Small intestine (tissue), 7 donors: ENCODE measurements around the gene UNC45A. TPM values are rescaled to one million over a fixed set of nuclear protein-coding genes. Genes with fewer than 3 reads are reported as not detected.
A peak's percentile ranks its signal among the peaks of the same experiment; 100 is the strongest.

Experiments used
- DNase-seq, 2 donors: peaks; one replicate each; pipeline versions ENCODE4 v3.0.0 to v3.0.0-alpha.2; 2013
- FAIRE-seq: peaks from 2 replicates; lab custom pipeline; 2012; peaks lifted over from hg19 to GRCh38; lab: Jason Lieb, UNC
- H3K27ac ChIP-seq, 3 donors: one replicate each; pipeline ENCODE4 v1.5.1; 2013; ENCODE audit warnings: low read length in 2 of 3, mild to moderate bottlenecking in 2 of 3, control low read depth in 1 of 3, inconsistent platforms in 1 of 3, low read depth in 1 of 3, moderate library complexity in 1 of 3
- H3K27me3 ChIP-seq, 3 donors: one replicate each; pipeline ENCODE4 v1.6.1; 2013; ENCODE audit warnings: low read length in 3 of 3, inconsistent platforms in 1 of 3; ENCODE audit not compliant: control insufficient read depth in 3 of 3, insufficient read depth in 3 of 3
- H3K36me3 ChIP-seq, 3 donors: one replicate each; pipeline ENCODE4 v1.6.1; 2013; ENCODE audit warnings: low read length in 3 of 3, inconsistent platforms in 1 of 3, low read depth in 1 of 3, mild to moderate bottlenecking in 1 of 3, moderate library complexity in 1 of 3; ENCODE audit not compliant: control insufficient read depth in 3 of 3, insufficient read depth in 2 of 3
- H3K4me1 ChIP-seq, 3 donors: one replicate each; pipeline ENCODE4 v1.6.1; 2013; ENCODE audit warnings: low read length in 2 of 3, inconsistent platforms in 1 of 3, low read depth in 1 of 3, mild to moderate bottlenecking in 1 of 3, moderate library complexity in 1 of 3; ENCODE audit not compliant: control insufficient read depth in 3 of 3, insufficient read depth in 2 of 3
- H3K4me3 ChIP-seq, 3 donors: one replicate each; pipeline ENCODE4 v1.5.1; 2013; ENCODE audit warnings: low read length in 3 of 3, control low read depth in 1 of 3, inconsistent platforms in 1 of 3, low read depth in 1 of 3, mild to moderate bottlenecking in 1 of 3, moderate library complexity in 1 of 3
- H3K9me3 ChIP-seq, 2 donors: one replicate each; pipeline ENCODE4 v1.6.1; 2013; ENCODE audit warnings: low read depth in 1 of 2, low read length in 1 of 2; ENCODE audit not compliant: control insufficient read depth in 2 of 2, insufficient read depth in 1 of 2
- WGBS, 3 donors: extraction: QIAGEN DNeasy Blood & Tissue Kit; methylation state at CpG; one replicate each; pipeline ENCODE4 v1.1.7; 2013; 5-methylcytosine and 5-hydroxymethylcytosine counted together
- polyA plus RNA-seq, 4 donors: library from polyadenylated mRNA; stranded (reverse) in 3 of 4; unstranded in 1 of 4; fragments of 200-250 nt in 3 of 4; fragments of 120-200 nt in 1 of 4; gene quantifications; one replicate each; pipeline versions ENCODE4 v1.2.1 to v1.2.3, GENCODE V29; 2013
- donor health status: healthy with polysubstance abuse.
- donor health status: control.
- donor health status: control.
- donor health status: Bipolar disorder and iron deficiency.
- donor health status: healthy.

The UNC45A gene
- polyA plus RNA-seq, 4 donors = 37.7 to 65.1 (median 48.8) TPM

- no peaks in the 10 kb centered on the region for H3K9me3 ChIP-seq
- H3K27me3 ChIP-seq = no peaks in the 10 kb centered on the region
- WGBS, 3 donors = 57 to 81% (median 71%) methylated on average over 11 of the region's 11 CpGs
- H3K4me1 ChIP-seq = peaks cover 0 to 9% (median 5%) of the 10 kb centered on the region in 3 donors
- no peak overlapping the region for H3K4me3 ChIP-seq
- H3K36me3 ChIP-seq = peaks cover 0 to 5% (median 4%) of the 10 kb centered on the region in 3 donors
- FAIRE-seq = no peak
- DNase-seq = no peak
- H3K27ac ChIP-seq = no peak overlapping the region
Observed at GRCh38 chr15:90986790-90987507, 51.9 kb downstream of the UNC45A start.

DNA sequence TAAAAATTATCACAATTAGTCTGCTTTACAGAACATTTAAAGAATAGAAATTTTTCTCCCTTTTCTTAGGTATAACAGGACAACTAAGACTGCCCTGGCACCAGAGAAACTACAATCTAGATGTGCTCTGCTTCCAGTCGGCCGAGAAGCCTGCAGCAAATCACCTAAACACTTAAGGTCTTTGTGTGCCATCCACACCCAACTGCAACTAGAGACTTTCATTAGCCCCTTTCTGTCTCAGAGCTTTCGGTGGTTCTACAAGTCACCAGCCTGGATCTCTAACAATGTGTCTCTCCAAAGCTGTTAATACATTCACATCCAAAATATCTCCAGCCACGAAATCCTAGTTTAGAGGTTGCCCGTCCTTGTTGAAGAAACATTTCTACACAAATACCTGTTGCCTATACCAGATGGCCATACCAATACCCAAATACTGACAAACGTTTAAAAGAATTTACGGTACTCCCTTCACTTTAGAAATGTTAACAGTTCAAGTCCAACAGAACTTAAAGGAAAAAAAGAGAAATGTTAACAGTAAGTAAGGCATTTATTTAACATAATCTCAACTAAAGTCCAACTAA lies 52.6 kb downstream of the UNC45A start:
- no peak overlapping the region for H3K27ac ChIP-seq
- 62 to 68% (median 67%) methylated on average over 7 of the region's 7 CpGs for WGBS, 3 donors
- no peaks in the 10 kb centered on the region for H3K9me3 ChIP-seq
- FAIRE-seq (no peak), DNase-seq (peak in 1 of 2 donors; percentile 21)
- no peak overlapping the region for H3K4me3 ChIP-seq
- peaks cover 0 to 5% (median 4%) of the 10 kb centered on the region in 3 donors for H3K36me3 ChIP-seq
- H3K27me3 ChIP-seq = no peaks in the 10 kb centered on the region
- peaks cover 0 to 9% (median 5%) of the 10 kb centered on the region in 3 donors for H3K4me1 ChIP-seq

DNA sequence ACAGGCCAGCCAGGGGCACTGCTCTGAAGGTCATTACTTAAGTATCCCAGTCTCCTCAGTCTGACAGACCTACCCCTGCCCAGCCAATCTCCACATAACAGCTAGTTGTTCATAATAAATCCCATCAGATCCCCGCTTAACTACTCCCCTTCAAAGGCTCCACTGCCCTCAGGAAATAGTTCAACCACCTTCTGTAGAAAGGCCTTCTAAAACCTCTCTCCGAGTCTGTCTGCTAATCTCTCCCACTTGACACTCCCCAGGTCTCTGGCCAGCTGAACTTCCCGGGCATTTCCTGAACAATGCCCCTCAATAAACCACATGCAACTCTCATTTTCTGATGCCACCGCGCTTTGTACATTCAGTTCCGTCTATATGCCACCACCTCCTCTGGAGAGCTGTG lies 53.2 kb downstream of the UNC45A start:
- no peak overlapping the region for H3K4me3 ChIP-seq
- H3K36me3 ChIP-seq = peaks cover 0 to 5% (median 4%) of the 10 kb centered on the region in 3 donors
- DNase-seq (peak; percentile 32 to 41), FAIRE-seq (no peak)
- H3K9me3 ChIP-seq = no peaks in the 10 kb centered on the region
- 36 to 49% (median 47%) methylated on average over 6 of the region's 6 CpGs for WGBS, 3 donors
- H3K27ac ChIP-seq = peak overlapping the region in 2 of 3 donors; percentile 3 to 43
- peaks cover 0 to 9% (median 5%) of the 10 kb centered on the region in 3 donors for H3K4me1 ChIP-seq
- no peaks in the 10 kb centered on the region for H3K27me3 ChIP-seq

GRCh38 chr15:90989040-90989768 lies 54.1 kb downstream of the UNC45A start:
- FAIRE-seq (no peak), DNase-seq (no peak)
- H3K4me3 ChIP-seq = no peak overlapping the region
- no peaks in the 10 kb centered on the region for H3K9me3 ChIP-seq
- no peak overlapping the region for H3K27ac ChIP-seq
- peaks cover 0 to 9% (median 5%) of the 10 kb centered on the region in 3 donors for H3K4me1 ChIP-seq
- no peaks in the 10 kb centered on the region for H3K27me3 ChIP-seq
- 87 to 97% (median 88%) methylated on average over 7 of the region's 7 CpGs for WGBS, 3 donors
- peaks cover 0 to 3% (median 0%) of the 10 kb centered on the region in 3 donors for H3K36me3 ChIP-seq

DNA sequence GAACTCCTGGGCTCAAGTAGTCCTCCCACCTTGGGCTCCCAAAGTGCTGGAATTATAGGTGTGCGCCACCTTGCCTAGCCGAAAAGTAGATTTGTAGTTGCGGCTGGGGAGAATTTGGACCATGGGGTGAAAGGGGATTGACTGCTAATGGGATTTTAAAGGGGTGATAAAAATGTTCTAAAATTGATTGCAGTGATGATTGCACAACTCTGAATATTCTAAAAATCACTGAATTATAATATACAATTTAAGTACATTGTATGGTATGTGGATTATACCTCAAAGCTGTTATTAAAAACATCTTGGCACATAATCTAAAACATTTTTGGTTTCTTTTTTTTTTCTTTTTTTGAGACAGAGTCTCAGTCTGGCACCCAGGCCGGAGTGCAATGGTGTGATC lies 55.4 kb downstream of the UNC45A start:
- Histone ChIP-seq H3K27me3 (no peaks in the 10 kb centered on the region), H3K36me3 (peaks cover 0 to 3% (median 0%) of the 10 kb centered on the region in 3 donors), H3K4me1 (peaks cover 0 to 9% (median 5%) of the 10 kb centered on the region in 3 donors), H3K9me3 (no peaks in the 10 kb centered on the region), H3K4me3 (no peak overlapping the region), H3K27ac (no peak overlapping the region)
- no peak for DNase-seq
- 97 to 99% (median 97%) methylated on average over 4 of the region's 4 CpGs for WGBS, 3 donors
- FAIRE-seq = no peak

GRCh38 chr15:90991587-90992285 lies 56.7 kb downstream of the UNC45A start:
- DNase-seq = peak in 1 of 2 donors; percentile 11

GRCh38 chr15:90994059-90994416 lies 59.0 kb downstream of the UNC45A start:
- FAIRE-seq (no peak), DNase-seq (no peak)
- Histone ChIP-seq H3K27ac (peak overlapping the region; percentile 66 to 94 (median 82)), H3K4me1 (no peaks in the 10 kb centered on the region), H3K36me3 (peaks cover 2 to 11% (median 5%) of the 10 kb centered on the region in 3 donors), H3K9me3 (no peaks in the 10 kb centered on the region), H3K27me3 (no peaks in the 10 kb centered on the region), H3K4me3 (peak overlapping the region; percentile 91 to 99 (median 97))
- WGBS, 3 donors = 0 to 1% (median 0%) methylated on average over 18 to 50 of the region's 50 CpGs

More at GRCh38 chr15:90991587-90992285, 56.7 kb downstream of the UNC45A start:
- Histone ChIP-seq H3K27ac (no peak overlapping the region), H3K4me1 (peaks cover 0 to 9% (median 5%) of the 10 kb centered on the region in 3 donors), H3K9me3 (no peaks in the 10 kb centered on the region), H3K4me3 (no peak overlapping the region), H3K27me3 (no peaks in the 10 kb centered on the region), H3K36me3 (peaks cover 0 to 3% (median 0%) of the 10 kb centered on the region in 3 donors)
- 86 to 92% (median 86%) methylated on average over 6 of the region's 6 CpGs for WGBS, 3 donors
- FAIRE-seq = no peak
